Breast epithelium (tissue), 4 donors: ENCODE measurements around the gene GNB2. TPM values are rescaled to one million over a fixed set of nuclear protein-coding genes. Genes with fewer than 3 reads are reported as not detected.

Experiments used
- DNase-seq, 2 donors: peaks; one replicate each; pipeline ENCODE4 v3.0.0-alpha.2; 2019; ENCODE audit warnings: low spot score in 2 of 2
- H3K27ac ChIP-seq, 2 donors: fragments of 200-600 bp; sonication (generic) in 1 of 2; one replicate each; pipeline ENCODE4 v1.5.1; 2016 to 2019; ENCODE audit warnings: mild to moderate bottlenecking in 1 of 2
- H3K27me3 ChIP-seq, 2 donors: fragments of 200-600 bp; sonication (generic) in 1 of 2; one replicate each; pipeline versions ENCODE4 v1.5.1 to v1.6.0; 2017 to 2019; ENCODE audit warnings: control low read depth in 1 of 2, mild to moderate bottlenecking in 1 of 2
- H3K36me3 ChIP-seq: fragments of 200-600 bp; one replicate; pipeline ENCODE4 v1.5.1; 2019
- H3K4me1 ChIP-seq, 2 donors: fragments of 200-600 bp; sonication (generic); one replicate each; pipeline ENCODE4 v1.5.1; 2016 to 2019; ENCODE audit warnings: control low read depth in 1 of 2
- H3K4me3 ChIP-seq, 3 donors: fragments of 200-600 bp; sonication (generic); 1 replicate in 2 of 3; 2 replicates in 1 of 3; pipeline ENCODE4 v1.5.1; 2016 to 2019; ENCODE audit warnings: mild to moderate bottlenecking in 3 of 3, moderate library complexity in 2 of 3
- H3K9me3 ChIP-seq, 2 donors: fragments of 200-600 bp; sonication (generic) in 1 of 2; one replicate each; pipeline ENCODE4 v1.5.1; 2016 to 2019; ENCODE audit warnings: control low read depth in 1 of 2
- CTCF ChIP-seq, 3 donors: fragments of 450-650 bp; IDR thresholded peaks; one replicate each; pipeline ENCODE4 v1.5.1; 2016 to 2017; ENCODE audit warnings: antibody characterized with exemption in 3 of 3, mild to moderate bottlenecking in 3 of 3, moderate library complexity in 3 of 3
- POLR2A ChIP-seq: fragments of 450-650 bp; IDR thresholded peaks from one replicate; pipeline ENCODE4 v1.6.1; 2016; ENCODE audit warnings: antibody characterized with exemption, mild to moderate bottlenecking, moderate library complexity
- POLR2AphosphoS5 ChIP-seq, 3 donors: sonication (generic); formaldehyde crosslinking; IDR thresholded peaks; one replicate each; pipeline ENCODE4 v1.6.1; 2017; ENCODE audit warnings: antibody characterized with exemption in 3 of 3
- intact Hi-C: fragments of 100-400 bp; cut with DNase I; formaldehyde crosslinking; loops from one replicate; pipeline ENCODE4 v1.15.1; 2023; ENCODE audit warnings: low total_unique reads
- total RNA-seq, 3 donors: library from RNA; depleted of rRNA; stranded (reverse); fragments of >200 nt; gene quantifications; one replicate each; pipeline ENCODE4 v1.1.0, GENCODE V29; 2016

The GNB2 gene
- 100 to 1,000 TPM; 113 to 197 (median 173) TPM for total RNA-seq

DNA sequence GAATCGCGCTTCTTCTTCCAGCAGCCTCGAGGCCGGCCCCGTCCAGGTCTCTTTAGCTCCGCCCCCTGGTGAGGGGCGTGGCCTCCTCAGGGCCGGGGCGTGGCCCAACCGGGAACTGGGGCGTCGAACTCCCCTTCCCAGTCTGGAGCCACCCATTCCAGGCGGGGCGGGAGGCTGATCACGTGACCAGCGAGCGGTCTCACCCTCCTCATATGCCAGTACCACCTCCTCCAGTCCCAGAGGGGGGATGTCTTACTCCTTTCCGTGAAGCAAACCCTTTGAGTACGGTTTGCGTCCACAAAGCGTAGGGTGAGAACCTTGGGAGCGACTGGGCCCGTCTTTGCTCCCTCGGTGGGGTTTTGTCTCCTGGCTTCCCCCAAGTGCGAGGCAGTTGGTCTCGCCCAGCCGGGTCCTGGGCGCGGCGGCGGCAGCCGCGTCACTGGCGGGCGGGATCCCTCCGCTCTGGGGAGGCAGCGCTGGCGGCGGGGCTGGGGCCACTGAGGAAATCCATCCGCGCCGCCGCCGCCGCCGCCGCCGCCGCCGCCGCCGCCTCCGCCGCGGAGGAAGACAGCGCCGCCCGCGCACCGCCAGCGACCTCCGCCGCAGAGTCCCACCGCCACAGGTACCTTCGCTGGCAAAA, at the start of gene GNB2:
GNB2 (plus strand) TSS at position 439 of the 640 bp plus-strand sequence. CDS start 2,526 bp downstream, outside the sequence.
- Histone ChIP-seq H3K9me3 (no peaks in the 10 kb centered on the region), H3K4me1 (no peaks in the 10 kb centered on the region), H3K27ac (peak within 1 kb of the TSS; percentile 95 to 97), H3K36me3 (no peaks in the 10 kb centered on the region), H3K4me3 (peak within 1 kb of the TSS; percentile 97 to 100 (median 98)), H3K27me3 (no peaks in the 10 kb centered on the region)
- DNase-seq: peak; percentile 99
- intact Hi-C loops: loop anchor here (10.0 kb wide), 1 partner anchor 69 kb away; the partner anchor contains the start of gene PCOLCE
- TF ChIP-seq POLR2AphosphoS5 (IDR thresholded peaks at IDR 0.05) (peak; percentile 95 to 99 (median 95)), POLR2A (peak; percentile 41), CTCF (IDR thresholded peaks at IDR 0.05) (peak in 1 of 3 donors; percentile 33)

GRCh38 chr7:100623951-100624824, 49.4 kb upstream of the GNB2 start:
- TF ChIP-seq POLR2A: no peak
- no peak for TF ChIP-seq CTCF (IDR thresholded peaks at IDR 0.05)
- no peak for TF ChIP-seq POLR2AphosphoS5 (IDR thresholded peaks at IDR 0.05)
- intact Hi-C loops: no loop called here
- H3K27me3 ChIP-seq: no peaks in the 10 kb centered on the region

DNA sequence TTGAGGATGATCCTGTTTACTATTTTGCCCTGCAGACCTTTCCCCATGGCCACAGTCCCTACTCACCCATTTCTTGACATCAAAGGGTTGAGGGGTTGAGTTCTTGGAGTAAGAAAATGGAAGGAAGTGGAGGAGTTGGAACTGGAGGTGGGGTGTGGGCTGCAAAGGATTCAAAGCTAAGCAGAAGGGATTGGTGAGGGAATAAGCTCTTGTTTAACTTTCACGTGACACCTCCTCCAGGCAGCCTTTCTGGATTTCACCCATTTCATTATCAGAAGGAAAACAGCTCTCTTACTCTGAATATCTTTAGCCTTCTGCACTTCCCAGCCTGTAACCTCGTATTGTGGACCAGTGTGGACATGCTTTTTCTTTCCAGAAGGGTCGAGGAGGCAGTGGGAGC, 47.5 kb upstream of the GNB2 start:
- Histone ChIP-seq H3K36me3 (no peaks in the 10 kb centered on the region), H3K4me3 (peak overlapping the region in 2 of 3 donors; percentile 44 to 66), H3K9me3 (no peaks in the 10 kb centered on the region), H3K27me3 (no peaks in the 10 kb centered on the region), H3K27ac (no peak overlapping the region), H3K4me1 (no peaks in the 10 kb centered on the region)
- TF ChIP-seq POLR2A (no peak), CTCF (IDR thresholded peaks at IDR 0.05) (no peak), POLR2AphosphoS5 (IDR thresholded peaks at IDR 0.05) (no peak)
- DNase-seq: no peak
- intact Hi-C loops: no loop called here

More at GRCh38 chr7:100623951-100624824, 49.4 kb upstream of the GNB2 start:
- Histone ChIP-seq H3K4me3 (no peak overlapping the region), H3K36me3 (no peaks in the 10 kb centered on the region), H3K9me3 (no peaks in the 10 kb centered on the region), H3K27ac (no peak overlapping the region), H3K4me1 (no peaks in the 10 kb centered on the region)
- DNase-seq: no peak

- TF ChIP-seq POLR2AphosphoS5 (IDR thresholded peaks at IDR 0.05) (no peak), POLR2A (no peak), CTCF (IDR thresholded peaks at IDR 0.05) (no peak)
- Histone ChIP-seq H3K4me3 (peak overlapping the region; percentile 18 to 66 (median 44)), H3K4me1 (no peaks in the 10 kb centered on the region), H3K27ac (peak overlapping the region in 1 of 2 donors; percentile 38), H3K27me3 (no peaks in the 10 kb centered on the region), H3K9me3 (no peaks in the 10 kb centered on the region), H3K36me3 (no peaks in the 10 kb centered on the region)
- intact Hi-C loops: no loop called here
- DNase-seq: peak; percentile 66 to 80
Observed at GRCh38 chr7:100626530-100627237, 46.9 kb upstream of the GNB2 start.
